HG03135 (cell line): ENCODE measurements around the gene ERVH48-1.
"Not testable (repeated sequence)": the region's sequence is repeated elsewhere in the genome, so short reads cannot be mapped to it uniquely, and the experiment has no call there.

Experiments
- ATAC-seq: cut with Tn5 transposase; IDR thresholded peaks from one replicate; pipeline ENCODE4 v1.9.1; 2021; ENCODE audit warnings: mild to moderate bottlenecking, moderate library complexity; ENCODE audit not compliant: unreplicated experiment

The ERVH48-1 gene

DNA sequence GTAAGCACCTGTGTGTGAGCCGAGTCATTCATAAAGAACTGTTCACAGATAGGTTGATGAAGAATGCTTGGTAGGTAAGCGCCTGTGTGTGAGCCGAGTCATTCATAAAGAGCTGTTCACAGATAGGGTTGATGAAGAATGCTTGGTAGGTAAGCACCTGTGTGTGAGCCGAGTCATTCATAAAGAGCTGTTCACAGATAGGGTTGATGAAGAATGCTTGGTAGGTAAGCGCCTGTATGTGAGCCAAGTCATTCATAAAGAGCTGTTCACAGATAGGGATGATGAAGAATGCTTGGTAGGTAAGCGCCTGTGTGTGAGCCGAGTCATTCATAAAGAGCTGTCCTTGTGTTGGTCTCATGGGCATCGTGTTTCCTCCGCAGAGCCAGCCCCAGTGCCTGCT, 16.9 kb downstream of the ERVH48-1 start:
- ATAC-seq: not testable (repeated sequence)

DNA sequence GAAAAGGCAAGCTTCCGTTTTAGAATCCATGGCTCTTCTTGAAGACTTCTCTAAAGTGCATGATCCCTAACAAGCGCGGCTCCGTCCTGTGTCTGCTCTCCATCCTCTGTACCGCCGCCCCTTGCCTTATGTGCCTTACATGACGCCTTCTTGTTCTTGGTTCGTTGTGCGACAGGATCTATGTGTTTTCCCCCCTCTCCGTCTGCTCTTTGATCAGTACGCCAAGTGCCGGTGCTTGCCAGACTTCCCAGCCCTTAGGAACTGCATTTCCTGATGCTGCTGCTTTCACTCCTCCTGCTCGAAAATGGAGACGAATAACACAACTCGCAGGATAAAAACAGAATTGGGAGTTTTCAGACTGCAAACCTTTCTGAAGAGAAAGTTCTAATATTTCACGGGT, 19.2 kb downstream of the ERVH48-1 start:
- ATAC-seq: no peak

DNA sequence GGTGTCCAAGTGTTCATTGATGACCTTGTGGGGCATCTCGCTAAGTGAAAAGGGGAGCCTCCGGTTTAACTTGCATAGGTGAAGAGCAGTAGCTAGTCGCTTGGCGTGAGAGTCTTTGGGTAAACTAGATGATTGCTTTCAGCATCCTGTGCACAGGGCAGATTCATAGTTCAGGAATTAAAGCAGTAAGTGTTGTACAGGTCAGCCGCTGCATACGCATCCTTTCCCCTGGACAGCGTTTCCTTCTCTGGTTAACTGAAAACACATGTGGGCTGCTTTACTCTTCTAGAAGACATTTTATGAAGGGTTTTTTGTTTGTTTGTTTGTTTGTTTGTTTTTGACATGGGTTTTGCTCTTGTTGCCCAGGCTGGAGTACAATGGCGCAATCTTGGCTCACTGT, 20.2 kb downstream of the ERVH48-1 start:
- ATAC-seq: no peak

DNA sequence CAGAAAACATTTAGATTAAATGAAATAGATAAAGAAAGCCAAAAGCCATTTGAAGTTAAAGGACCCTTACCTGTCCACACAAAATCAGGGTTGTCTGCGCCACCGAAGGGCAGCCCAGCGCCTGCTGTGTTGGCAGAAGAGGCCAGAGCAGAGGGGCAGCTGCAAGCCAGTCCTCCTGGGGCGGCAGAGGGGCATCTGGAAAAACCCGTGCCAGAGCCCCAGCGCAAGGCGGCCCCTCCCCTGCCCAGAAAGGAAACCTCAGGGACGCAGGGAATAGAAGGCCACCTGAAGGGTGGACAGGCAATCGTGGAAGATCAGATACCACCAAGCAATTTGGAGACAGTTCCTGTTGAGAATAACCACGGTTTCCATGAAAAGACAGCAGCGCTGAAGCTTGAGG, 21.6 kb downstream of the ERVH48-1 start:
- ATAC-seq: no peak

DNA sequence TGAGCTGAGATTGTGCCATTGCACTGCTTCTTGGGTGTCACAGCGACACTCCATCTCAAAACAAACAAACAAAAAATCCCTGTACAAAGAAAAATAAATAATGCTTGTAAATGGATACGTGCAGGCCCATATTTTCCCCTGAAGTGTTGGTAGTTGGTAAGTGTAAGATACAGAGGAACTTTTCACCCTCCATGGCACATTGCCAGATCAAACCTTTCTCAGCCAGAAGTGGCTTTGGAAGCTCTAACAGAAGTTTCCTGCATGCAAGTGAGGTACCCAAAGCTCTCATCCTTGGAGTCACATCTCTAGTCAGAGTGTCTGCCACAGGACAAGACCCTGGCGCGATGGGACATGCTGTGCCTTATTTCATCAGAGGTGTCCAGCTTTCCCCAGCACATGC, 25.0 kb downstream of the ERVH48-1 start:
- no peak for ATAC-seq

GRCh38 chr21:42892931-42893755, 32.3 kb downstream of the ERVH48-1 start, which contains the start of gene NDUFV3:
TSS of gene NDUFV3 (plus strand) at chr21:42893309. CDS start at chr21:42893334, 25 bp downstream.
- ATAC-seq: peak; percentile 89

DNA sequence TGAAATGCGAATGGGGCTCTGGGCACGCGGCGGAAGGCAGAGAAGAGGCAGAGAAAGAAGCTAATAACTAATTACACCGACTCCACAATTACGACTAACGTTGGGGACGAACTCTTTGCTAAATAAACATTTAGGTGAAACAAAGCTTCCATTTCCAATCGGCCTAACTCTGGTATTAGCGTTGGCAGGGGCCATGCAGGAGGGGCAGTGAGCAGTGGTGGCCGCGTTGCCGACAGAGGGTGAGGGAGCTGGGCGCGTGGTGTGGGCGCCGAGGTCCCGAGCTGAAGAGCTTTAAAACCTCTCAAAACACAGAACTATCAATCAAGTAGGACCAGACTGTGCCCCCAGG, 32.9 kb downstream of the ERVH48-1 start:
- no peak for ATAC-seq

- no peak for ATAC-seq
Observed at GRCh38 chr21:42887326-42887725, 38.1 kb downstream of the ERVH48-1 start.

- no peak for ATAC-seq
Observed at GRCh38 chr21:42883921-42884320, 41.5 kb downstream of the ERVH48-1 start.

DNA sequence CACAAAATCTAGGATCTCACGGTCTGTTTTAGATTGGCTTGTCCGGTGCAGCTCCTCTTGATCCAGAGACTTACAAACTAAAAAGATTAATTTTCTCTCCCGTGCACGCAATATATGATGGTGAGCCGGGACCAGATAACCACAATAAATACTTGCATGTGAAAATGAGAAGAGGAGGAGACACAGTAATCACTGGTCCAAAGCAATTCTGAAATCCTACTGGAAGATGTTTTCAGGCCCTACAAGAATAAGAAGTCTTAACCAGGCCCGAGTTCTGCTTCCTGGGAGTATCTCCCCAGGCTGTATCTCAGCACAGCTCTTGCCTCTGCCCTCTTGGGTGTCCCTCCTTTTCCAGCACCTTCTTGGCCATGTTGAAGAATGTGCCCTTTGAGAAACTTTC, 45.1 kb downstream of the ERVH48-1 start:
- ATAC-seq: no peak

DNA sequence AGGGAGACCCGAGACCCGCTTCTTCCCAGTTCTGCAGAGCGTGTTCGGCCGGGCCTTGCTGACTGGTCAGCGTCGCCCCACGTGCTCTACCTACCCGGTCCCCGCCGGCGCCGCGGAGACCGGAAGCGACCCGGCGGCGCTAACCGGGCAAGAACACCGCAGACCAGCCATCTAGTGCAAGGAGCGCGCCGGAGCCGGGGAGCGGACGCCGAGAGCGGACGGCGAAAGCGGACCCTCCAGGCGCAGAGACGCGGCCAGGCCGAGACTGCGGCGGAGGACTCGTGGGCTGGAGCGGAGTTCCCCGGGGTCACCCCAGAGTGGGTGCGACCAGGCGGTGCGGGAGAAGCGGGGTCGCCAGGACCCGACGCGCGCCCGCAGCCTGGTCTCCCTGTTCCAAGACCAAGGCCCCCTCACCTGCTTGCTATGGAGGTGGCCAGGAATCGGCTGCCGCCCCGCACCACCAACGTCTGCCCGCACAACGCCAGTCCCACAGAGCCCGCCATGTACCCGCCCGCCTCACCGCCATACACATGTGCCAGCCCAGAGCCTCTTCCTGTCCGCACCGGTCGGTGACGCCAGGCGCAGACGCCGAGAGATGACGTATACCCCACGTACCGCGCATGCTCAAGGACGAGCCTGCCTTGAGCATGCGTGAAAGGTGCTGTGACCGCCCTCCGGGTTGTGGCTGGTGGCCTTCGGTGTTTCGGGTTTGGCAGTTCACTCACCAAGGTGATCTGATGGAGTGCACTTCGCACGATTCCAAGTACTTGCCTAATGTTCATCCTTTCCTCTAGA, 46.2 kb downstream of the ERVH48-1 start, which contains the start of gene WDR4:
TSS of gene WDR4 (minus strand) at position 547 of the 795 bp plus-strand sequence. CDS start at position 503, 44 bp downstream.
- peak; percentile 87 for ATAC-seq

DNA sequence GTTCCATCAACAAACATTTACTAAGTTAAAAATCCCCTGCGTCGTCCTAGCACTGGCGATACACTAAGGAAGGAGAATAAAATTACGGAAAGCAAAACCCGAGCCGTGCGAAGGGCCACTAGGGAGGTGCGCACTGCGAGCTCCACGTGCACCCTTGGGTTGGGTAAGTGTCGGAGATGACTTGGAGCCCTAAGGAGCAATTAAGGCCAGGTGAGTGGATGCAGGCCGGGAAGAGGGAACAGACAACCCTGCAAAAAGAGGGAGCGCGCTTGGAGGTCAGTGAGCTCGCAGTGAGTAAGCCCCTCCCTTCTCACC, 46.8 kb downstream of the ERVH48-1 start:
- peak; percentile 29 for ATAC-seq

DNA sequence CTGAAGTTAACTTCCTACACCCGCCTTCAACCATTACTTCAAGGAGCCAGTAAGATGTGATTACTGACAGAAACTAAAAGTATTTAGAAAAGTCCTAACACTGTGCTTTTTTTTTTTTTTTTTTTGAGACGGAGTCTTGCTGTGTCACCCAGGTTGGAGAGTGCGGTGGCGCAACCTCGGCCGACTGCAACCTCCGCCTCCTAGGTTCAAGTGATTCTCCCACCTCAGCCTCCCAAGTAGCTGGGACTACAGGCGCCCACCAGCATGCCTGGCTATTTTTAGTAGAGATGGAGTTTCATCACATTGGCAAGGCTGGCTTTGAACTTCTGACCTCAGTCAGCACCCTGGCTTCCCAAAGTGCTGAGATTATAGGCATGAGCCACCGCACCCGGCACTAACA, 49.6 kb downstream of the ERVH48-1 start:
- ATAC-seq: not testable (repeated sequence)

GRCh38 chr21:42873096-42873495, 52.3 kb downstream of the ERVH48-1 start:
- ATAC-seq: no peak

DNA sequence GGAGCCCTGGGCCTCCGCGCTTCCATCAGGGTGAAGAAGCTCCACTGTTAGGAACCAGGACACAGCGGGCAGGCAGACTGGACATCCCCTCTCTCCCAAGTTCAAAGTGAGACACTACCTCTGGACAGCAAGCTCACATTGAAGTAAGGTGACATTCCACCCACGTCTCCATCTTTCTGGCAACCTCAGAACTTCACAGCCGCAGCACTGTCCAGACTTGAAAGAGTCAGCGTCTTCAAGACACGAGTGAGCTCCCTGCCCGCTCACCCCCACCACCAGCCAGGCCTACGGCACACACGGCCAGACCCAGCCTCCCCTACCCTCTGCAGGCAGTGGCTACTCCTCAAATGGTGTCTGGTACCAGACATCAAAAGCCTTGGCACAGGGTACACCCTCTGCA, 57.2 kb downstream of the ERVH48-1 start:
- ATAC-seq: no peak
